ENCODE data around the gene SLC39A3.

The SLC39A3 gene

GRCh38 chr19:2735374-2735773 is 4.4 kb downstream of the SLC39A3 start:
- H3K4me3 Mint-ChIP-seq, result no peak overlapping the region
- H3K4me1 Mint-ChIP-seq, result peaks cover 49% of the 10 kb centered on the region
- no peaks in the 10 kb centered on the region for H3K27me3 Mint-ChIP-seq
- ATAC-seq, result no peak
- peak overlapping the region; percentile 46 for H3K27ac Mint-ChIP-seq
- H3K36me3 Mint-ChIP-seq, result peaks cover 53% of the 10 kb centered on the region
- H3K9me3 Mint-ChIP-seq, result no peaks in the 10 kb centered on the region

- Mint-ChIP-seq H3K9me3 (no peaks in the 10 kb centered on the region), H3K4me3 (no peak overlapping the region), H3K27ac (peak overlapping the region; percentile 66)
Observed at GRCh38 chr19:2734589-2735288, 5.1 kb downstream of the SLC39A3 start.

GRCh38 chr19:2733930-2734588 is 5.8 kb downstream of the SLC39A3 start:
- Mint-ChIP-seq H3K27ac (no peak overlapping the region), H3K4me3 (no peak overlapping the region), H3K4me1 (peaks cover 42% of the 10 kb centered on the region), H3K27me3 (no peaks in the 10 kb centered on the region), H3K36me3 (peaks cover 53% of the 10 kb centered on the region), H3K9me3 (no peaks in the 10 kb centered on the region)
- ATAC-seq, result no peak

More at GRCh38 chr19:2734589-2735288, 5.1 kb downstream of the SLC39A3 start:
- no peaks in the 10 kb centered on the region for H3K27me3 Mint-ChIP-seq
- H3K36me3 Mint-ChIP-seq, result peaks cover 53% of the 10 kb centered on the region
- ATAC-seq, result no peak
- peaks cover 43% of the 10 kb centered on the region for H3K4me1 Mint-ChIP-seq

GRCh38 chr19:2732883-2733282 is 6.9 kb downstream of the SLC39A3 start:
- H3K27me3 Mint-ChIP-seq, result no peaks in the 10 kb centered on the region
- ATAC-seq, result no peak
- H3K36me3 Mint-ChIP-seq, result peaks cover 53% of the 10 kb centered on the region
- H3K4me1 Mint-ChIP-seq, result peaks cover 41% of the 10 kb centered on the region
- H3K27ac Mint-ChIP-seq, result no peak overlapping the region
- no peak overlapping the region for H3K4me3 Mint-ChIP-seq
- H3K9me3 Mint-ChIP-seq, result no peaks in the 10 kb centered on the region

- peak; percentile 9 for ATAC-seq
- Mint-ChIP-seq H3K4me1 (peaks cover 44% of the 10 kb centered on the region), H3K27ac (no peak overlapping the region), H3K9me3 (no peaks in the 10 kb centered on the region), H3K36me3 (peaks cover 50% of the 10 kb centered on the region), H3K4me3 (no peak overlapping the region), H3K27me3 (no peaks in the 10 kb centered on the region)
Observed at GRCh38 chr19:2732157-2732725, 7.6 kb downstream of the SLC39A3 start.

- Mint-ChIP-seq H3K27me3 (no peaks in the 10 kb centered on the region), H3K9me3 (no peaks in the 10 kb centered on the region), H3K27ac (no peak overlapping the region), H3K36me3 (peaks cover 41% of the 10 kb centered on the region), H3K4me3 (no peak overlapping the region), H3K4me1 (peaks cover 45% of the 10 kb centered on the region)
- no peak for ATAC-seq
Observed at GRCh38 chr19:2731181-2731995, 8.4 kb downstream of the SLC39A3 start.

GRCh38 chr19:2729943-2730818 is 9.6 kb downstream of the SLC39A3 start:
- H3K4me1 Mint-ChIP-seq, result peaks cover 49% of the 10 kb centered on the region
- no peak for ATAC-seq
- H3K4me3 Mint-ChIP-seq, result no peak overlapping the region
- H3K27ac Mint-ChIP-seq, result no peak overlapping the region
- no peaks in the 10 kb centered on the region for H3K9me3 Mint-ChIP-seq
- H3K36me3 Mint-ChIP-seq, result peaks cover 29% of the 10 kb centered on the region
- H3K27me3 Mint-ChIP-seq, result no peaks in the 10 kb centered on the region

- peak; percentile 37 for ATAC-seq
- Mint-ChIP-seq H3K4me1 (peaks cover 43% of the 10 kb centered on the region), H3K9me3 (no peaks in the 10 kb centered on the region), H3K36me3 (peaks cover 16% of the 10 kb centered on the region), H3K4me3 (no peak overlapping the region), H3K27ac (peak overlapping the region; percentile 57), H3K27me3 (no peaks in the 10 kb centered on the region)
Observed at GRCh38 chr19:2728783-2729387, 10.9 kb downstream of the SLC39A3 start.

- Mint-ChIP-seq H3K27me3 (no peaks in the 10 kb centered on the region), H3K4me1 (peaks cover 47% of the 10 kb centered on the region), H3K36me3 (peaks cover 6% of the 10 kb centered on the region), H3K27ac (no peak overlapping the region), H3K4me3 (no peak overlapping the region), H3K9me3 (no peaks in the 10 kb centered on the region)
- ATAC-seq, result no peak
Observed at GRCh38 chr19:2727640-2727944, 12.2 kb downstream of the SLC39A3 start.

- Mint-ChIP-seq H3K27me3 (no peaks in the 10 kb centered on the region), H3K36me3 (peaks cover 6% of the 10 kb centered on the region), H3K9me3 (no peaks in the 10 kb centered on the region), H3K4me1 (peaks cover 49% of the 10 kb centered on the region), H3K27ac (peak overlapping the region; percentile 63), H3K4me3 (no peak overlapping the region)
- peak; percentile 32 for ATAC-seq
Observed at GRCh38 chr19:2726904-2727639, 12.7 kb downstream of the SLC39A3 start.

- no peaks in the 10 kb centered on the region for H3K27me3 Mint-ChIP-seq
Observed at GRCh38 chr19:2726160-2726855, 13.5 kb downstream of the SLC39A3 start.

GRCh38 chr19:2724148-2724557 is 15.7 kb downstream of the SLC39A3 start:
- Mint-ChIP-seq H3K4me3 (no peak overlapping the region), H3K9me3 (no peaks in the 10 kb centered on the region), H3K27ac (peak overlapping the region; percentile 8), H3K27me3 (no peaks in the 10 kb centered on the region), H3K4me1 (peaks cover 65% of the 10 kb centered on the region), H3K36me3 (no peaks in the 10 kb centered on the region)
- ATAC-seq, result no peak

More at GRCh38 chr19:2726160-2726855, 13.5 kb downstream of the SLC39A3 start:
- Mint-ChIP-seq H3K4me3 (no peak overlapping the region), H3K27ac (peak overlapping the region; percentile 63), H3K9me3 (no peaks in the 10 kb centered on the region), H3K36me3 (peaks cover 4% of the 10 kb centered on the region), H3K4me1 (peaks cover 55% of the 10 kb centered on the region)
- no peak for ATAC-seq

GRCh38 chr19:2723747-2724146 is 16.1 kb downstream of the SLC39A3 start:
- Mint-ChIP-seq H3K4me3 (no peak overlapping the region), H3K27me3 (no peaks in the 10 kb centered on the region), H3K36me3 (no peaks in the 10 kb centered on the region)

More at GRCh38 chr19:2723747-2724146, 16.1 kb downstream of the SLC39A3 start:
- ATAC-seq, result no peak
- H3K4me1 Mint-ChIP-seq, result peaks cover 61% of the 10 kb centered on the region
- H3K9me3 Mint-ChIP-seq, result no peaks in the 10 kb centered on the region
- H3K27ac Mint-ChIP-seq, result peak overlapping the region; percentile 8

Measured in stimulated activated memory B cell treated with anti-CD40 and anti-IgM and Interleukin-4, amounts not matched to agents 10 μg/mL and 1 μg/mL and 100 μg/mL, for 72 hours (primary cell).